GM21576 (cell line): Measurements from ENCODE around the gene LAMA1.
"Not testable (repeated sequence)": the region's sequence is repeated elsewhere in the genome, so short reads cannot be mapped to it uniquely, and the experiment has no call there.

Experiments used
- ATAC-seq: cut with Tn5 transposase; IDR thresholded peaks from one replicate; pipeline ENCODE4 v1.9.1; 2021; ENCODE audit warnings: mild to moderate bottlenecking, moderate library complexity; ENCODE audit not compliant: unreplicated experiment

Gene LAMA1

GRCh38 chr18:6955304-6955703 lies 162.3 kb downstream of the LAMA1 start:
- no peak for ATAC-seq

- no peak for ATAC-seq
These were observed 163.1 kb downstream of the LAMA1 start for GRCh38 chr18:6954501-6954900.

DNA sequence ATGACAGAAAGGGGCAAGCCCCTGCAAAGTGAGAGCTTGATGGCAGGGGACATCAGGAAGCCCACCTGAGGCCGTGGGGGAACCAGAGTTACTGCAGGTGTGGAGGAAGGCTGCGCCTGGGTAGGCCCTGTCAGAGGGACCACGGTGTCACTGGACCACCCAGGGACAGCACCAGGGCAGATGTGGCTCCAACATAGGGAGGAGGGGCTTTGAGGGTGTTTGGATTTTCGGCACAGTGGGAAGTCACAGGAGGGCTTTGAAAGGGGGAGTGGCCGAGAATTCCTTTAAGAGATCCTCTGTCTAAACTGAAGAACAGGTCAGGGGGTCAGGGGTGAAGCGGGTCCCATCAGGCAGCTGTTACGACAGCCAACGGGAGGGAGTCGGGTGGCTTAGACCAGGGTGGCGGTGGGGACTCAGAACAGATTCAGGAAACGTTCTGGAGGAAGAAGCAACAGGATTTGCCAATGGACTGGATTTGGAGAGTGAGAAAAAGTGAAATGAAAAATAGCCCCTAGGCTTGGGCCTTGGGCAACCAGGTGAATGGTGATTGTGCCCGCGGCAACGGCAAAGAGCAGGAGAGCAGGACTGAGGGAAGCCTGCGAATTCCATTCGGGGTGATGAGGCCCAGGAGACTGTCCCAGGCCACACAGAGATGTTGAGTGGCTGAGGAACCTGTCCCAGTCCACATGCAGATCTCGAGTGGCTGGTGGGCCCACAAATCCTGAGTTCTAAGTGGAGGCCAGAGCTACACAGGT lies 166.1 kb downstream of the LAMA1 start:
- ATAC-seq, result no peak

- no peak for ATAC-seq
These were observed 167.0 kb downstream of the LAMA1 start for GRCh38 chr18:6950641-6951040.

DNA sequence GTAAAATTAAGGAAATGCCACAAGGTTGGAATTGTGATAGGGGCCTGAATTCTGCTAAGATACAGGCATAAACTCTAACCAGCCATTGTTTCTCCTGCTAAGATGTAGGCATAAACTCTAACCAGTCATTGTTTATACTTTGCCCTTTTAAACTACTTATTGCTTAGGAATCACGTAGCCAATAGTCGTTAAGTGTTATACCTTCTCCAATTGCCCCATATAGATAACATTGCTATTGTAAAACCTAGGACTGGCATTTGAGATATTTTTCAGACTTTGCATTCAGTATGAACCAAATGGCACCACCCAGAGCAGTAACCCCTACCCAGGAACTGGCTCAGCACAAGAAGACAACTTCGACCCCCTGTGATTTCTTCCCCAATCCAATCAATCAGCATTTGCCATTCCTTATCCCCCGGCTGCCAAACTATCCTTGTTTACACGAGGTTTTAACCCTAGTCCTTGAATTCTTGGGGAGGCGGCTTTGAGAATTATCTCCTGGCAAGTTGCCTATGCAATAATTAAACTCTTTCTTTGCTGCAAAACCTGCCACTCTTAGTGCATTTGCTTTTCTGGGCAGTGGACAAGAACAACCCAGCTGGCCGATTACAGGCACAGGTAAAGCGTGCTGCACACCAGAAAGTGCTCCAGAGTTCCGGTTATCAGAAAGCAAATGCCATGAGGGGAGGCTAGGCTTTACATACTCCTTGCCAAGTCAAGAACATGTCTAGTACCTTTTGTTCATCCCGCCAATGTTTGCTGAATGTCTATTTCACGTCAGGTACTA lies 167.6 kb downstream of the LAMA1 start:
- no peak for ATAC-seq

DNA sequence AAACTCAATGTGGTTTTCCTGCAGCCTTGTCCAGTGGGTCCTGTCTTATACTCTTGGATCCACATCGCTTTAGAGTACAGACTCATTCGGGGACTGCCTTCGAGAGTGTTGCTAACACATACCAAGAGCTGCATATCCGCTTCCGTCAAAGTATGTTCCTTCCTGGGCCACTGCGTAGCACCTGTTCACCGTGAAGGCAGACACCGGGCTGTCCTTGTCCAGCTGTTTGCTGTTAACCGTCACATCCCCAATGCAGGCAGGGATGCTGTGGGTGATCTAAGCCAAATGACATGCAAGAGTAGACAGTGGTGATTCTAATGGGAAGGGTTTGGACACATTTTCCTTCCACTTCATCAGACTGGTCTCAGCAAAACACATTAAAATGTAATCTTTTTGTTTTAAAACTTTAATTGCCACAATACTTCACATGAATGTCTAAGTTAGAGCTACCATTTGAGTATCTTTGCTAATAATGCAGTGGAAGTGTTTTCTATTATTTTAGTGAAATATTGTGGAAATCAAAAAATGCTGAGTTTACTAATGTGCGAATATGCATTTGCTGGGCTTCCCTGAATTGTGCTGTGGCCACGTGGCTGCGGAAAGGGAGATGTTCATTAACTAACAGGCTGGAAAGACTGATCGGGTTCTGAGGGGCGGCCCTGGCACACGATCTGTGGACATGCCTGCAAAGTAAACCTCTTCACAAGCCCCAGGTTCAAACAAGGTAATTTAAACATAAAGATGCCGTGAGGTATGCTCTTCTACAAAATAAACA lies 169.1 kb downstream of the LAMA1 start:
- no peak for ATAC-seq

DNA sequence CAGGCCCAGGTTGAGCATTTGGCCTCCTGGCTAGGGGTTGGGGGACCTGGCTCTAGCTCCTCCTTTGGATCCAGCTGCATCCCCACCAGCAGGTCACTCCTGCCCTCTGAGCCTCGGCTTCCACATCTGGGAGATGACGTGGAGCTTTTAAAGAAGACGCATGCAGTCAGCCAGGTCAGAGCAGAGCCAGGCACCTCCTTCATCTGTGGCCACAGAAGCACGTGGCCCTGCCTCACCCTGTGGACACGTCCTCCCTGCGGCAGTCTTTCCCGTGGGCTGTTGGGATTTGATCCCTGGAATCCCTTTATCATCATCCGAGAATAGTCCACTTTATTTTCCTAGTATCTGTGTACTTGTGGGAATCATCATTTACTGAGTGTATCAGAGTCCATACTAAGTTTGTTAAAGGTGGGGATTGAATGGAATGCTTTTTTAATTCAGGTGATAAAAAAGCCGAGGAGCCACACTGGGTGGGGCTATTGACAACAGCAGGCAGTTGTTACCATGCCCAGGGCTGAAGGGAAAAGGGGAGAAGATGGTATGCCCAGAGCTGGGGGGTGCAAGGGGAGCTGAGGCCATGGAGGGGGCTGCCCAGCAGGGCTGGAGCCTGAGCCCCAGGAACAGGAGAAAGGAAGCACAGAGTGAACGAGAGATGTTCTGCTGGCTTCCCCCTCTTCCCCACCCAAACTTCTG lies 170.1 kb downstream of the LAMA1 start:
- ATAC-seq, result no peak

- no peak for ATAC-seq
These were observed 174.5 kb downstream of the LAMA1 start for GRCh38 chr18:6943143-6943542.

- no peak for ATAC-seq
These were observed 174.9 kb downstream of the LAMA1 start for GRCh38 chr18:6942742-6943141.

DNA sequence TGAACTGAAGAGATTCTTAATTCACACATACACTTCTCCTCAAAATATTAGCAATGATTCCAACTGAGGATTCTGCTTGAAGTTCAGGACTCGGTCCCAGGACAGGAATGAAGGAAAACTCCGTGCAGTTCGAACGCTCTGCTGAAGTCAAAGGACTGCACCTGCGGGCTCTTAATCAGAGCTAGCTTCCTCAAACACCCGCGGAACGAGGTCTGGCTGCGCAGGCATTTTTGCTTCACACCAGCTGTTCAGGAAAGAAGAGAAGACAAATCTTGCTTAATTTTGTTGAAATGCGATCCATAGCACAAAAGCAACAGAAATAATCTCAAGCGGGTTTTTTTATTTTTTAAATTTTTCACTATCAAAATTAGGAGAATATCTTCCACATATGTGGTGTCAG lies 175.6 kb downstream of the LAMA1 start:
- ATAC-seq, result no peak

DNA sequence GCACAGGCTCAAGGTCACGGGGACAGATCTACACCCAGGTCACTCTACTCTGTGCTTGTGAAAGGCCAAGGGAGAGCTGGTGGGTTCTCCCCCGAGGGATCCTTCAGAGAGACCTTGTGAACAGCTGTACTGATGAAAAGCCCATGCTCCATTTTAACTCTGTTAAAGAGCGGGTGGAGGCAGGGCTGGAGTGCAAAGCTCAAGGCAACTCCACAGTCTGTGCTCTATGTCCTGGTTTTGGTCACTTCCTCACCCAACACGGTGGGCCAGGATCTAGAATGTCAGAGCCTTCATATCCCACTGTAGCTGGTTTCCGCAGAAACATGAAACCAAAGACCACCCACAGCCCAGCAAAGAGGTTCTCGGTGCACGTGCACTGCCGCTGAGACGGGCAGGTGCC lies 177.1 kb downstream of the LAMA1 start:
- no peak for ATAC-seq

GRCh38 chr18:6939972-6940371 lies 177.6 kb downstream of the LAMA1 start:
- ATAC-seq, result no peak

- not testable (repeated sequence) for ATAC-seq
These were observed 179.2 kb downstream of the LAMA1 start for GRCh38 chr18:6938403-6938802.

DNA sequence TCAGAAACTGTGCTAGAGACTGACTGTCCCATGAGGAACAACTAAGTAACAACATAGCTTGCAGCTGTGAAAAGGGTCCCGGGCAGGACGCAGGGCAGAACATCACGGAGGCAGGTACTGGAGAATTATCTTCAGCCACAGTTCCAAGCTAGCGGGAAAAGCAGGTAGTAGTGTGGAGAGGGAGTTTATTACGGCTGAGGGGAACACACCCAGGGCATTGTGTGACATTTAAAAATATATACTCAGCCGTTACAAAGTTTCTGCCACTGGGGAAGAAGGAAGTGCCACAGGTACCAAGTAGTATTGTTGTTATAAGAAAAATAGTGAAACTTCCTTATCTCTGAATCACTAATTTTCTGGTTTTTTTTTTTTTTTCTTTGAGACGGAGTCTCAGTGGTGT lies 179.6 kb downstream of the LAMA1 start:
- no peak for ATAC-seq

DNA sequence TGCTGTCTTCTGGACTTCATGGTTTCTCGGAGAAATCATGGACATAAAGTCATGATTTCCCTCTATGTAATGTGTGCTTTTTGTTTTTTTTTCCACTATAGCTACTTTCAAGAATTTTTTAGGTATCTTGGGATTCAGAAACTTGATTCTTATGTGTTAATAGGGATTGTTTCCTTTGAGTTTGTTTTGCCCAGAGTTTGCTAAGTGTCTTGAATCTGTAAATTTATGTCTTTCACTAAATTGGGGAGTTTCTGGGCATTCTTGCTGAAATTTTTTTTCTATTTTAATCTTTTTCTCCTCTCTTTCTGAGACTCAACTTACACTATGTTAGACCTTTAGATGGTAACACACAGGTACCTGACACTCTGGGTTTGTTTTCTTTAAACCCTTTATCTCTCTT lies 182.7 kb downstream of the LAMA1 start:
- ATAC-seq, result no peak

DNA sequence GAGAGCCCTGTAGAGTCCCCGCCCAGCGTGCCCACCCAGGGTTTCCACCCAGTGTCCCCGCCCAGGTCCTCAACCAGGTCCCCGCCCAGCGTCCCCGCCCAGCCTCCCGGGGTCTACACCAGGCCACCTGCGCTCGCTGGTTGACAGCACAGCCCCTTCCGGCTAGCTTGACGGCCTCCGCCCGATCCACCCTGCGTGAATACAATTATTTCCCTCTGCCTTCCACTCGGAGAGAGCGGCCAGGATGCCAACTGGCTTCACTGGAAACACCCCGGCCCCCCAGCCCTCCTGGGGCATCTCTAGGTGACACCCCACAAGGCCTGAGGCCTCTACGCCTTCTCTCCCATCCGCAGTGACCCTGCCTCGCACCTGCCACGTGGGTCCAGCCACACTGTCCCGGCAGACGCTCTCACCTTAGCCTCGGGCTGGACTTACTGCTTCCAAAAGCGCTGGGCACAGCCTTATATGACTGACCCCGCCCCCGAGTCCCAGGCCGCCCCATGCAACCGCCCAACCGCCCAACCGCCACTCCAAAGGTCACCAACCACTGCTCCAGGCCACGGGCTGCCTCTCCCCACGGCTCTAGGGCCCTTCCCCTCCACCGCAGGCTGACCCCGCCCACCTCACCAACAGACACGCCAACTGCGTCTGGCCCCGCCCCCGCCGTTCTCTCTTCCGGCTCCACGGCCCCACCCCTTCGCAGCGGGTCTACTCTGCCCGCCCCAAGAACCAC lies 188.1 kb downstream of the LAMA1 start:
- ATAC-seq, result no peak

- ATAC-seq, result no peak
These were observed 189.2 kb downstream of the LAMA1 start for GRCh38 chr18:6928359-6928758.

DNA sequence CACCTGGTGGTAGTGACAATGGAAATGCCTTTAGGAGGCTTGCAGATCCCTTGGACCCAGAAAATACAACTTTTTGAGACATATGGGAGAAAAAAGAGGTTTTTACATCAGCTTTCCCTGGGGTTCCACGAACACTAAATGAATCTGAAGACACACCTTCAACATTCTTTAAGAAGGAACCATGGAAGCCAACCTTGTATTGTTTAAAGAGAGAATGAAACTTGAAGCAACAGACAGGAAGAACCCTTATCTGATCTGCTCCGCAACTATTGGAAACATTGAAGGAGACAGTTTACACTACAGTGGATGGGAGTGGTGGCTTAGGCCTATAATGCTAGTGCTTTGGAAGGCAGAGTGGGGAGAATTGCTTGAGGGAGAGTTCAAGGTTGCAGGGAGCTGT lies 190.4 kb downstream of the LAMA1 start:
- ATAC-seq, result no peak

DNA sequence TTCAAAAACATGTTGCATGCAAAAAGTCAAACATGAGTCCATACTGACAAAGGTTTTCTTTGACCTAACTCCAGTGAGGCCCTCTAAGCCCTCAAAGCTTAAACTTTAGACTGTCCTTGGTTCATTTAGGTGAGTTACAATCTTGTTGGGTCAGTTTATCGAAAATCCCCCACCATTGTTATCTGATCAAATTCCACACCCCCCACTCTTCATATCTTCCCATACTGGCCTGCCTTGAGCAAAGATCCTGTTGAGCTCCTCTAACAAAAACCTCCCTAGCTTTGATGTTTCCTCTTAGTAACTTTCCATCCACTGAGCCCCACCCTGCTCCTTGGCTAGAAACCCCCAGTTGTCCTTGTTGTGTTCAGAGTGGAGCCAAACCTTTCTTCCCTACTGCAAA lies 194.4 kb downstream of the LAMA1 start:
- ATAC-seq, result no peak

- ATAC-seq, result no peak
These were observed 196.0 kb downstream of the LAMA1 start for GRCh38 chr18:6921571-6921970.
